Left kidney (tissue), 8 donors: Measurements from ENCODE around the gene PICK1. TPM values are rescaled to one million over a fixed set of nuclear protein-coding genes. Genes with fewer than 3 reads are reported as not detected.

Experiments used
- DNase-seq: peaks from one replicate; pipeline ENCODE4 v3.0.0-alpha.2; 2013
- long read RNA-seq, 8 donors: transcript quantifications; one replicate each; lab custom pipeline, GENCODE V29; 2026
- polyA plus RNA-seq: library from polyadenylated mRNA; unstranded; fragments of 120-200 nt; gene quantifications from one replicate; pipeline ENCODE4 v1.2.1, GENCODE V29; 2013; ENCODE audit not compliant: insufficient read length

The PICK1 gene
- 37.2 TPM for polyA plus RNA-seq
- long read RNA-seq, donor 1, transcript PICK1-211 (4 exons, 616 nt), result major isoform, 5 of 10 reads
- long read RNA-seq, donor 1, partial matches to known transcripts, result 0 of 10 reads
- long read RNA-seq, donor 1, other reads (novel, unspliced or antisense), result 0 of 10 reads
- long read RNA-seq, donor 2, partial matches to known transcripts, result 0 of 7 reads
- long read RNA-seq, donor 2, other reads (novel, unspliced or antisense), result 0 of 7 reads
- long read RNA-seq, donor 3, partial matches to known transcripts, result 0 of 4 reads
- long read RNA-seq, donor 3, other reads (novel, unspliced or antisense), result 0 of 4 reads
- long read RNA-seq, donor 4, partial matches to known transcripts, result 0 of 2 reads
- long read RNA-seq, donor 4, other reads (novel, unspliced or antisense), result 0 of 2 reads
- long read RNA-seq, donor 5, transcript PICK1-201 (13 exons, 2,055 nt), result major isoform, 8 of 11 reads
- long read RNA-seq, donor 5, partial matches to known transcripts, result 0 of 11 reads
- long read RNA-seq, donor 5, other reads (novel, unspliced or antisense), result 0 of 11 reads
- long read RNA-seq, donor 6, partial matches to known transcripts, result 0 of 5 reads
- long read RNA-seq, donor 6, other reads (novel, unspliced or antisense), result 0 of 5 reads
- long read RNA-seq, donor 7, transcript PICK1-211 (4 exons, 616 nt), result minor isoform, 6 of 15 reads
- long read RNA-seq, donor 7, transcript PICK1-201 (13 exons, 2,055 nt), result major isoform, 7 of 15 reads
- long read RNA-seq, donor 7, partial matches to known transcripts, result 0 of 15 reads
- long read RNA-seq, donor 7, other reads (novel, unspliced or antisense), result 0 of 15 reads
- long read RNA-seq, donor 8, partial matches to known transcripts, result 5 of 8 reads
- long read RNA-seq, donor 8, other reads (novel, unspliced or antisense), result 0 of 8 reads

- peak; percentile 91 for DNase-seq
Measured at GRCh38 chr22:38056969-38057891, at the start of gene PICK1. PICK1 (plus strand) TSS chr22:38057404; CDS start chr22:38057810, 406 bp downstream.

GRCh38 chr22:38009000-38009806 lies 48.0 kb upstream of the PICK1 start:
- DNase-seq, result no peak

GRCh38 chr22:38012604-38013072 lies 44.6 kb upstream of the PICK1 start:
- DNase-seq, result no peak

GRCh38 chr22:38014083-38014482 lies 43.1 kb upstream of the PICK1 start:
- DNase-seq, result no peak

- no peak for DNase-seq
Measured at GRCh38 chr22:38016182-38017151, 40.7 kb upstream of the PICK1 start.

GRCh38 chr22:38017272-38017920 lies 39.8 kb upstream of the PICK1 start:
- DNase-seq, result no peak

- no peak for DNase-seq
Measured at GRCh38 chr22:38017939-38018885, 39.0 kb upstream of the PICK1 start.

GRCh38 chr22:38018938-38019827 lies 38.0 kb upstream of the PICK1 start:
- DNase-seq, result no peak

GRCh38 chr22:38021206-38021605 lies 36.0 kb upstream of the PICK1 start:
- no peak for DNase-seq

GRCh38 chr22:38023045-38023444 lies 34.2 kb upstream of the PICK1 start:
- no peak for DNase-seq

- no peak for DNase-seq
Measured at GRCh38 chr22:38025514-38025913, 31.7 kb upstream of the PICK1 start.

GRCh38 chr22:38026130-38027111 lies 30.8 kb upstream of the PICK1 start:
- DNase-seq, result no peak

- DNase-seq, result no peak
Measured at GRCh38 chr22:38027487-38027886, 29.7 kb upstream of the PICK1 start.

GRCh38 chr22:38028344-38029130 lies 28.7 kb upstream of the PICK1 start:
- no peak for DNase-seq

GRCh38 chr22:38029370-38029769 lies 27.8 kb upstream of the PICK1 start:
- no peak for DNase-seq
